Esophagus squamous epithelium (tissue), 5 donors: Measurements from ENCODE around the gene ATG10. TPM values are rescaled to one million over a fixed set of nuclear protein-coding genes. Genes with fewer than 3 reads are reported as not detected.
"Not testable (repeated sequence)": the region's sequence is repeated elsewhere in the genome, so short reads cannot be mapped to it uniquely, and the experiment has no call there.

Experiments
- DNase-seq: peaks from one replicate; lab custom pipeline; 2025; lab: John Stamatoyannopoulos, UW
- H3K27ac ChIP-seq, 4 donors: fragments of 200-600 bp; sonication (generic); one replicate each; pipeline ENCODE4 v1.5.1; 2016 to 2019; ENCODE audit warnings: mild to moderate bottlenecking in 1 of 4
- H3K27me3 ChIP-seq, 4 donors: fragments of 200-600 bp; sonication (generic); 1 replicate in 3 of 4; 2 replicates in 1 of 4; pipeline versions ENCODE4 v1.5.1 to v1.6.0; 2017 to 2021; ENCODE audit warnings: antibody characterized with exemption in 1 of 4
- H3K36me3 ChIP-seq, 3 donors: fragments of 200-600 bp; sonication (generic); one replicate each; pipeline ENCODE4 v1.5.1; 2016 to 2019
- H3K4me1 ChIP-seq, 3 donors: fragments of 200-600 bp; sonication (generic); one replicate each; pipeline ENCODE4 v1.5.1; 2017 to 2019
- H3K4me3 ChIP-seq, 4 donors: fragments of 200-600 bp; sonication (generic); 1 replicate in 3 of 4; 2 replicates in 1 of 4; pipeline ENCODE4 v1.5.1; 2016 to 2019; ENCODE audit warnings: mild to moderate bottlenecking in 2 of 4, moderate library complexity in 1 of 4
- H3K9me3 ChIP-seq, 3 donors: fragments of 200-600 bp; sonication (generic); one replicate each; pipeline ENCODE4 v1.5.1; 2016 to 2019
- POLR2A ChIP-seq, 4 donors: fragments of 450-650 bp; IDR thresholded peaks; one replicate each; pipeline ENCODE4 v1.6.1; 2017; ENCODE audit warnings: antibody characterized with exemption in 4 of 4, mild to moderate bottlenecking in 4 of 4, moderate library complexity in 3 of 4
- WGBS, 2 donors: methylation state at CpG; one replicate each; pipeline ENCODE4 v1.1.5; 2018; 5-methylcytosine and 5-hydroxymethylcytosine counted together
- intact Hi-C: fragments of 100-400 bp; cut with DNase I; formaldehyde crosslinking; loops from one replicate; pipeline ENCODE4 v1.15.0; 2022
- total RNA-seq, 4 donors: library from RNA; depleted of rRNA; stranded (reverse); fragments of >200 nt; gene quantifications; one replicate each; pipeline ENCODE4 v1.1.0, GENCODE V29; 2016
- TF ChIP-seq, protein P1 (sequence below), 6 experiments: fragments of 450-650 bp in 4 of 6; fragments of 200-600 bp in 2 of 6; sonication (generic) in 2 of 6; IDR thresholded peaks; one replicate each; pipeline ENCODE4 v1.5.1; 2016 to 2019; ENCODE audit warnings: antibody characterized with exemption in 6 of 6, mild to moderate bottlenecking in 4 of 6, moderate library complexity in 4 of 6
- donor health status: DM: yes; HTN: yes; CAD: no.

The ATG10 gene
- total RNA-seq, 4 donors from 2014 or later = 3.1 to 7.8 (median 6.1) TPM

DNA sequence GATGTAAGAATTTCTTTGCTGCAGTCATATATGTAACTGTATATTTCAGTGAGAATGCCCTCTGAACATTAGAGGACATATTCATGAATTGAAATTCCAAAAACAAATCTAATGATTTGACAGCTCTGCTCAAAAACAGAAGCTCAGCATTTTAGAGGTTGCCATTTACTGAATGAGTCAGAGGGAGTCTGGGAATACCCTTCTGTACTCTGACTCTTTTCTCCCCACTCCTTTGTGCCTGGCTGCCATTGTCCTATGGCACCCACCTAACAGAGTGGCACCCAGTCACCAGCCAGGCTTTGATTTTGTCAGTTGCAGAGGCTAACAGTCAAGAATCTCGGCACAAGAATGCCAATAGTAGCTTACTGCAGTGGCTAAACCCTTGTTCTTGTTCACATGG is 133.6 kb downstream of the ATG10 start:
- no peak for TF ChIP-seq POLR2A (IDR thresholded peaks at IDR 0.05)
- TF ChIP-seq, protein P1, sequence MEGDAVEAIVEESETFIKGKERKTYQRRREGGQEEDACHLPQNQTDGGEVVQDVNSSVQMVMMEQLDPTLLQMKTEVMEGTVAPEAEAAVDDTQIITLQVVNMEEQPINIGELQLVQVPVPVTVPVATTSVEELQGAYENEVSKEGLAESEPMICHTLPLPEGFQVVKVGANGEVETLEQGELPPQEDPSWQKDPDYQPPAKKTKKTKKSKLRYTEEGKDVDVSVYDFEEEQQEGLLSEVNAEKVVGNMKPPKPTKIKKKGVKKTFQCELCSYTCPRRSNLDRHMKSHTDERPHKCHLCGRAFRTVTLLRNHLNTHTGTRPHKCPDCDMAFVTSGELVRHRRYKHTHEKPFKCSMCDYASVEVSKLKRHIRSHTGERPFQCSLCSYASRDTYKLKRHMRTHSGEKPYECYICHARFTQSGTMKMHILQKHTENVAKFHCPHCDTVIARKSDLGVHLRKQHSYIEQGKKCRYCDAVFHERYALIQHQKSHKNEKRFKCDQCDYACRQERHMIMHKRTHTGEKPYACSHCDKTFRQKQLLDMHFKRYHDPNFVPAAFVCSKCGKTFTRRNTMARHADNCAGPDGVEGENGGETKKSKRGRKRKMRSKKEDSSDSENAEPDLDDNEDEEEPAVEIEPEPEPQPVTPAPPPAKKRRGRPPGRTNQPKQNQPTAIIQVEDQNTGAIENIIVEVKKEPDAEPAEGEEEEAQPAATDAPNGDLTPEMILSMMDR (IDR thresholded peaks at IDR 0.05) = no peak
- Histone ChIP-seq H3K4me1 (peaks cover 0 to 22% (median 5%) of the 10 kb centered on the region in 3 donors), H3K36me3 (no peaks in the 10 kb centered on the region), H3K27ac (no peak overlapping the region), H3K4me3 (no peak overlapping the region), H3K9me3 (no peaks in the 10 kb centered on the region), H3K27me3 (no peaks in the 10 kb centered on the region)
- no peak for DNase-seq
- 63 to 75% methylated on average over 1 of the region's 1 CpG for WGBS, 2 donors
- intact Hi-C loops = no loop called here

DNA sequence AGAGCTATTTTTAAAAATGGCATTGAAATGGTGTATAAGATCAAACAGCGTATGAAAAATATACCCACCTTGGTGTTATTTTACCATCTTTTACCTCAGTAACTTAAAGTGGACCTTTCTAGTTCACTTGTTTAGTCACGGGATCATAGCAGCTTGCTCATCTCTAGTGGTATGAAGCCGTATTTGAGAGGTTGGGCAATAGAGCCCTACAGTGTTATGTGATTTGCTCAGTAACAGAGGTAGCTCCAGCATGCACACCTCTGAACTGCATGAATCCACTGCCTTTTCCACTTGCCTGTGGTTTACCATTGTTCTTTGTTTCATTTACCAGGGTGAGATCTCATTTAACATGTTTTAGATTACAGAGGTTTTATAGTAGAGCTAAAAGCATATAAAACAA is 134.4 kb downstream of the ATG10 start:
- Histone ChIP-seq H3K36me3 (no peaks in the 10 kb centered on the region), H3K27me3 (no peaks in the 10 kb centered on the region), H3K4me3 (no peak overlapping the region), H3K9me3 (no peaks in the 10 kb centered on the region), H3K27ac (no peak overlapping the region), H3K4me1 (peaks cover 0 to 22% (median 5%) of the 10 kb centered on the region in 3 donors)
- no peak for DNase-seq
- intact Hi-C loops = no loop called here
- no peak for TF ChIP-seq POLR2A (IDR thresholded peaks at IDR 0.05)
- TF ChIP-seq, protein P1 (IDR thresholded peaks at IDR 0.05) = no peak
- WGBS, 2 donors = 73 to 74% methylated on average over 3 of the region's 3 CpGs

DNA sequence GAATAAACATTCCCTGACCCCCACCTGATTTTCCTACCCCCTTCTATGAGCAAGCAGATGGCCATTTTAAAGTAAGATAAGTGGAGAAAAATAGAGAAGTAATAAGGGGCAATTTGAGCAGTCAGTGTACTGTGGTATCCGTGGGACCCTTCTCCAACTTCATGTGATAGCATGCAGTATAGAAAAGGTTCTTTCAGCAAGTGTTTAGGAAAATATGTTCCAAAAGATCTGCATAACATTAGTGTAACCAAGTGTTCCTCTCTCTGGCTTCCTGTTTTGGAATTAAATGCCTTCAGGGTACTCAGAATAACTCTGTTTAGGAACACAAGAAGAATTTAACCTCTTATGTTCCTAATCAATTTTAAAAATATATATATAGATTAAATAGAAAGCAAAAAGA is 134.9 kb downstream of the ATG10 start:
- no peaks in the 10 kb centered on the region for H3K27me3 ChIP-seq
- intact Hi-C loops = no loop called here
- H3K27ac ChIP-seq = peak overlapping the region in 1 of 4 donors; percentile 5
- no peaks in the 10 kb centered on the region for H3K9me3 ChIP-seq
- WGBS, 2 donors = 20 to 38% methylated on average over 1 of the region's 1 CpG
- no peak for TF ChIP-seq POLR2A (IDR thresholded peaks at IDR 0.05)
- TF ChIP-seq, protein P1 (IDR thresholded peaks at IDR 0.05) = no peak
- peaks cover 0 to 22% (median 5%) of the 10 kb centered on the region in 3 donors for H3K4me1 ChIP-seq
- no peak overlapping the region for H3K4me3 ChIP-seq
- H3K36me3 ChIP-seq = no peaks in the 10 kb centered on the region
- no peak for DNase-seq

DNA sequence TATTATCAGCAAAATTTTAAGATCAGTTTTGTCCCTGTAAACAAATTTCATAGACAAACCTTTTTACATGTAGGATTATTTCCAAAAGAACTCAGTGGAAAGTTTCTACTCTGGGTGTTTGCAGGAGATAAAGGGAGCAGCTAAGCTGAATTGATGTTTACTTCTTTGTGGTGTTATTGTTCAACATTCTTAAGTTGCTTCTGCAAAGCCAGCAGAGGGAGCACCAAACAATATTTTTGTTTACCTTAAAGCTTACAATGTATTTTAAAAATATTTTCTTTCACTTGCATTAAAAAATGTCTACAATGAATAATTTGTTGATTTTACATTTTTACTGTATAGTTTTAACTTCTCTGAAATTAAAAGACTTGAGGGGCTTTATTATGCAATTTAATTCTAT is 135.4 kb downstream of the ATG10 start:
- Histone ChIP-seq H3K36me3 (no peaks in the 10 kb centered on the region), H3K4me3 (no peak overlapping the region), H3K4me1 (peaks cover 0 to 22% (median 5%) of the 10 kb centered on the region in 3 donors), H3K27ac (no peak overlapping the region), H3K27me3 (no peaks in the 10 kb centered on the region), H3K9me3 (no peaks in the 10 kb centered on the region)
- no peak for DNase-seq
- TF ChIP-seq, protein P1 (IDR thresholded peaks at IDR 0.05) = peak in 4 of 6 experiments; percentile 17 to 40 (median 27)
- TF ChIP-seq POLR2A (IDR thresholded peaks at IDR 0.05) = no peak
- intact Hi-C loops = no loop called here

DNA sequence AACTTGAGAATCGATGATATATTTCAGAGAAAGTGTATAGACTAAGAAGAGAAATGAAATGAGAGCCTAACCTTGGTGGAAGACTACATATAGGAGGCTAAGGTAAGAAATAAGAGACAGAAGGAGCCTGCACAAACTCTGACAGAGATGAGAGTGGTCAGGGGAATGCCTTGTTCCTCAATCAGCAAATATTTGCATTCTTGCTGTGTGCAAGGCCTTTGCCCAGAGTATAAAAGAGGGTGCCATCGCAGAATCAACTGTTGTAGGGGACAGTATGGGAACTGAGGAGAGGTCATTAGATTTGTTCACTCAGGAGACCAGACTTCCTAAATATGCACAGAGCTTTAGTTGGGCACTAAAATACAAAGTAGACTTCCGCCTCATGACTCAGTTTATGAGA is 137.2 kb downstream of the ATG10 start:
- no peak overlapping the region for H3K27ac ChIP-seq
- 97% methylated on average over 3 of the region's 3 CpGs for WGBS, 2 donors
- no peaks in the 10 kb centered on the region for H3K27me3 ChIP-seq
- H3K9me3 ChIP-seq = no peaks in the 10 kb centered on the region
- TF ChIP-seq, protein P1 (IDR thresholded peaks at IDR 0.05) = no peak
- TF ChIP-seq POLR2A (IDR thresholded peaks at IDR 0.05) = no peak
- no peaks in the 10 kb centered on the region for H3K36me3 ChIP-seq
- intact Hi-C loops = no loop called here
- no peak overlapping the region for H3K4me3 ChIP-seq
- no peak for DNase-seq
- peaks cover 0 to 22% (median 5%) of the 10 kb centered on the region in 3 donors for H3K4me1 ChIP-seq

DNA sequence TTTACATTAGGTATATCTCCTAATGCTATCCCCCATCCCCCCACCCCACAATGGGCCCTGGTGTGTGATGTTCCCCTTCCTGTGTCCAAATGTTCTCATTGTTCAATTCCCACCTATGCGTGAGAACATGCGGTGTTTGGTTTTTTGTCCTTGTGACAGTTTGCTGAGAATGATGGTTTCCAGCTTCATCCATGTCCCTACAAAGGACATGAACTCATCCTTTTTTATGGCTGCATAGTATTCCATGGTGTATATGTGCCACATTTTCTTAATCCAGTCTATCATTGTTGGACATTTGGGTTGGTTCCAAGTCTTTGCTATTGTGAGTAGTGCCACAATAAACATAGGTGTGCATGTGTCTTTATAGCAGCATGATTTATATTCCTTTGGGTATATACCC is 138.1 kb downstream of the ATG10 start:
- intact Hi-C loops, H3K9me3 ChIP-seq, DNase-seq, H3K4me3 ChIP-seq, H3K27me3 ChIP-seq, H3K36me3 ChIP-seq, H3K27ac ChIP-seq: not testable (repeated sequence)
- WGBS, 2 donors = 100% methylated on average over 2 of the region's 2 CpGs
- H3K4me1 ChIP-seq = peaks cover 0 to 22% (median 5%) of the 10 kb centered on the region in 3 donors
